ENCODE measurements around the gene TPH2.

TPH2 gene

GRCh38 chr12:71972441-71973074, 33.9 kb downstream of the TPH2 start:
- Histone ChIP-seq H3K36me3 (no peaks in the 10 kb centered on the region), H3K4me1 (ENCODE audit: control insufficient read depth in 1 of 2, insufficient read depth in 1 of 2, low read depth in 1 of 2, low read length in 1 of 2) (no peaks in the 10 kb centered on the region), H3K9me3 (no peaks in the 10 kb centered on the region), H3K4me3 (ENCODE audit: low read depth in 1 of 2, low read length in 1 of 2) (no peak overlapping the region), H3K27ac (no peak overlapping the region), H3K27me3 (peaks cover 14% of the 10 kb centered on the region)
- TF ChIP-seq CTCF (IDR thresholded peaks at IDR 0.05): no peak

DNA sequence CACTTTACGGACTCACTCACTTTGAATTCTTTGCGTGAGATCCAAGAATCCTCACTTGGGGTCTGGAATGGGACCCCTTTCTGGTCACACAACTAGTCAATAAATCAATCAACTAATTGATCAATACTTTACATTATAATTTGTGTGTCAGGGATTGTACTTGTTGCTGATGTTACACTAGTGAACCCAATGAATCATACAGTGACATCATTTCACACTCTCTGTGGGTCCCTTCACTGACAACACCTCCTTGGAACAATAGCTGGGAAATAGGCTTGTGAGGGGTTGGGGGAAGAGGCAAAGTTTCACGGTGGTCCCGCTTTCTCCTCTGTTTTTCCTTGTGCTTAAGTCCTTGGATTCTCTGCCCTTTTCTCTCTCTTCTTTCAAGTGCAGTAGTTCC, 35.0 kb downstream of the TPH2 start:
- no peak for TF ChIP-seq CTCF (IDR thresholded peaks at IDR 0.05)
- no peak overlapping the region for H3K4me3 ChIP-seq (ENCODE audit: low read depth in 1 of 2, low read length in 1 of 2)

DNA sequence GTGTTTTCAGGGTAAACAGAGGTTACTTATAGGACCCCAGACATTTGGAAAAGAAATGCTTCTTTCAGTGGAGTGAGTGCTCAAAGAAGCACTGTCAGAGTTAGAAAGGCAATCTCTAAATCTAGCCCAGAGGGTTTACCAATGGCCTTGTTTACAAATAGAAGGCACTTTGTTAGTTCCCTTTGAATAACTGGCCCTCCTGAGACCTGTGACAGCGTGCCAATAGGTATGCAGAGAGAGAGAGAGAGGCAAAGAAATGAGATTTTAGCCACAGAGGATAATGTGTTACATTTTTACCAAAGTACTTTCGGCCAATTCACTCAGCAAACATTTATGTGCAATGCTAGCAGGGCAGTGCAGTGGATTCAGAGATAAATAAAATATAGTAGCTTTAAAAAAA, 41.9 kb downstream of the TPH2 start:
- Histone ChIP-seq H3K36me3 (no peaks in the 10 kb centered on the region), H3K9me3 (no peaks in the 10 kb centered on the region), H3K4me3 (ENCODE audit: low read depth in 1 of 2, low read length in 1 of 2) (no peak overlapping the region), H3K27me3 (no peaks in the 10 kb centered on the region), H3K27ac (no peak overlapping the region), H3K4me1 (ENCODE audit: control insufficient read depth in 1 of 2, insufficient read depth in 1 of 2, low read depth in 1 of 2, low read length in 1 of 2) (no peaks in the 10 kb centered on the region)
- TF ChIP-seq CTCF (IDR thresholded peaks at IDR 0.05): no peak

More for the DNA sequence above, 35.0 kb downstream of the TPH2 start:
- no peaks in the 10 kb centered on the region for H3K4me1 ChIP-seq (ENCODE audit: control insufficient read depth in 1 of 2, insufficient read depth in 1 of 2, low read depth in 1 of 2, low read length in 1 of 2)
- no peak overlapping the region for H3K27ac ChIP-seq
- H3K27me3 ChIP-seq: peaks cover 14% of the 10 kb centered on the region
- H3K36me3 ChIP-seq: no peaks in the 10 kb centered on the region
- H3K9me3 ChIP-seq: no peaks in the 10 kb centered on the region

- H3K4me1 ChIP-seq (ENCODE audit: control insufficient read depth in 1 of 2, insufficient read depth in 1 of 2, low read depth in 1 of 2, low read length in 1 of 2): no peaks in the 10 kb centered on the region
- no peaks in the 10 kb centered on the region for H3K27me3 ChIP-seq
- no peak overlapping the region for H3K4me3 ChIP-seq (ENCODE audit: low read depth in 1 of 2, low read length in 1 of 2)
- H3K36me3 ChIP-seq: no peaks in the 10 kb centered on the region
- no peak for TF ChIP-seq CTCF (IDR thresholded peaks at IDR 0.05)
- H3K27ac ChIP-seq: no peak overlapping the region
- H3K9me3 ChIP-seq: no peaks in the 10 kb centered on the region
These were observed 42.5 kb downstream of the TPH2 start for GRCh38 chr12:71981149-71981548.

DNA sequence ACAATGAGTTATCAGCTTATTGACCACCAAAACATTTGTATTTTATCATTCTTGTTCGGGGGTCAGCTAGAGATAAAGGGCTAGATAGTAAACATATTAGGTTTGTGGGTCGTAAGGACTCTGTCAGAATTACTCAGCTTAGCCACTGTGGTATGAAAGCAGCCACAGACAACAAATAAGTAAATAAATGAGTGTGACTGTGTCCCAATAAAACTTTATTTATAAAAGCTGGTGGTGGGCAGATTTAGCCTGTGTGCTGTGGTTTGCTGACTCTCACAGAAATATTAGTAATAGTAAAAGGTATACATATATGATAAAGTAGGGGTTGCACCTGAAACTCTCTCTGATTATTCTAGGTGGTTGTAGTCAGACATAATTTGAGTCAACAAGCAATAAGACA, 56.1 kb downstream of the TPH2 start:
- Histone ChIP-seq H3K4me1 (ENCODE audit: control insufficient read depth in 1 of 2, insufficient read depth in 1 of 2, low read depth in 1 of 2, low read length in 1 of 2) (no peaks in the 10 kb centered on the region), H3K27ac (no peak overlapping the region), H3K9me3 (no peaks in the 10 kb centered on the region), H3K27me3 (no peaks in the 10 kb centered on the region), H3K4me3 (ENCODE audit: low read depth in 1 of 2, low read length in 1 of 2) (no peak overlapping the region), H3K36me3 (no peaks in the 10 kb centered on the region)
- TF ChIP-seq CTCF (IDR thresholded peaks at IDR 0.05): no peak

Measured in neutrophil (primary cell).